Stimulated activated naive CD8-positive, alpha-beta T cell treated with anti-CD3 and anti-CD28 coated beads, Interleukin-15, Interleukin-2, amounts not matched to agents 100 ng/mL and 50 ng/mL, for 24 hours (primary cell): ENCODE results near the gene SLC6A17.

Experiments
- H3K27ac Mint-ChIP-seq: one replicate; pipeline ENCODE4 v1.8.0; 2021; ENCODE audit warnings: mild to moderate bottlenecking, mixed read lengths
- H3K27me3 Mint-ChIP-seq: one replicate; pipeline ENCODE4 v1.8.0; 2021; ENCODE audit warnings: mixed read lengths
- H3K36me3 Mint-ChIP-seq: one replicate; pipeline ENCODE4 v1.8.0; 2021; ENCODE audit warnings: low read depth, mixed read lengths
- H3K4me1 Mint-ChIP-seq: one replicate; pipeline ENCODE4 v1.8.0; 2021; ENCODE audit warnings: low read depth, mixed read lengths
- H3K4me3 Mint-ChIP-seq: one replicate; pipeline ENCODE4 v1.8.0; 2021; ENCODE audit warnings: mild to moderate bottlenecking, mixed read lengths
- H3K9me3 Mint-ChIP-seq: one replicate; pipeline ENCODE4 v1.8.0; 2021; ENCODE audit warnings: mixed read lengths

The SLC6A17 gene

GRCh38 chr1:110176299-110176956 lies 26.1 kb downstream of the SLC6A17 start:
- Mint-ChIP-seq H3K9me3 (no peaks in the 10 kb centered on the region), H3K27me3 (no peaks in the 10 kb centered on the region), H3K27ac (no peak overlapping the region), H3K4me1 (no peaks in the 10 kb centered on the region), H3K36me3 (no peaks in the 10 kb centered on the region), H3K4me3 (no peak overlapping the region)

DNA sequence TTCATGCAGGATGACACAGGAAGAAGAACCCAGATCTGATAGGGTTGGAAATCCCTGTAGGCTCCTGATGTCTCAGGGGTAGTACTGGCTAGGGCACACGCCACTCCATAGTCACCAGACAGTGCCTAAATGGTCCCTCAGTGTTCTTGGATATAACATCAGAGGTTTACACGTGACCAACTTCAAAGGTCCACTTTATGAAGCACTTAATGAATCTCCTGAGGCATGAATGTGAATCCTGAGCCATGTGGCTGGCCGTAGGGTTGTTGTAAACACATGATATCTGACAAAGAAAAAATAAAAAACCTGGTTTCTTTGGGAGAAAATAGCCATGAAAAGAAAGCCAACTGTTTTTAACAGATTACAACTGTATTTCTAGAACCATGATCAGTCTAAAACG lies 27.5 kb downstream of the SLC6A17 start:
- Mint-ChIP-seq H3K4me3 (no peak overlapping the region), H3K4me1 (no peaks in the 10 kb centered on the region), H3K9me3 (no peaks in the 10 kb centered on the region), H3K36me3 (no peaks in the 10 kb centered on the region), H3K27me3 (no peaks in the 10 kb centered on the region), H3K27ac (no peak overlapping the region)

GRCh38 chr1:110183642-110184167 lies 33.4 kb downstream of the SLC6A17 start:
- no peaks in the 10 kb centered on the region for H3K4me1 Mint-ChIP-seq
- H3K36me3 Mint-ChIP-seq = no peaks in the 10 kb centered on the region
- H3K27me3 Mint-ChIP-seq = peaks cover 11% of the 10 kb centered on the region
- H3K27ac Mint-ChIP-seq = no peak overlapping the region
- no peak overlapping the region for H3K4me3 Mint-ChIP-seq
- H3K9me3 Mint-ChIP-seq = no peaks in the 10 kb centered on the region

- no peak overlapping the region for H3K27ac Mint-ChIP-seq
- H3K4me3 Mint-ChIP-seq = no peak overlapping the region
- H3K4me1 Mint-ChIP-seq = no peaks in the 10 kb centered on the region
- peaks cover 16% of the 10 kb centered on the region for H3K27me3 Mint-ChIP-seq
- H3K9me3 Mint-ChIP-seq = no peaks in the 10 kb centered on the region
- no peaks in the 10 kb centered on the region for H3K36me3 Mint-ChIP-seq
These were observed 34.2 kb downstream of the SLC6A17 start for GRCh38 chr1:110184446-110184845.

- H3K27me3 Mint-ChIP-seq = peaks cover 16% of the 10 kb centered on the region
- H3K36me3 Mint-ChIP-seq = no peaks in the 10 kb centered on the region
- H3K4me1 Mint-ChIP-seq = peaks cover 1% of the 10 kb centered on the region
- no peak overlapping the region for H3K27ac Mint-ChIP-seq
- H3K9me3 Mint-ChIP-seq = no peaks in the 10 kb centered on the region
- no peak overlapping the region for H3K4me3 Mint-ChIP-seq
These were observed 34.9 kb downstream of the SLC6A17 start for GRCh38 chr1:110185181-110185580.

DNA sequence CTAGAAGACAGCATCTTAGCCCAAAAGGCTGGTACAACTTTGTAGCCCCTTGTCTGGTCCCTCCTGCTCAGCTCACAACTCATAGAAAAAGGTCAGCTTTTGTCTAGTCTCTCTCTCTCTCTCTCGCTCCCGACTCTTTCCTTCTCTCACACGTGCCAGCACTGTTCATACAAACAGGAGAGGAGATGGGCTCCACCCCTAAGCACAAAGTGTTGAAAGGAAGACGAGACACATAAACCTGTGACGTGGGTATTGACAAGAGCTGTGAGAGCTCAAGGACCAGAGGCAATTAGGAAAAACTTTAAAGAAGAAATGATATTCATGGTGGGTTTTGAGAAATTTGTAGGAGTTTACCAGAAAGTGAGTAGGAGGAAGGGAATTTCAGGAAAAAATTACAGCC lies 36.3 kb downstream of the SLC6A17 start:
- no peak overlapping the region for H3K4me3 Mint-ChIP-seq
- no peaks in the 10 kb centered on the region for H3K9me3 Mint-ChIP-seq
- H3K27me3 Mint-ChIP-seq = peaks cover 16% of the 10 kb centered on the region

DNA sequence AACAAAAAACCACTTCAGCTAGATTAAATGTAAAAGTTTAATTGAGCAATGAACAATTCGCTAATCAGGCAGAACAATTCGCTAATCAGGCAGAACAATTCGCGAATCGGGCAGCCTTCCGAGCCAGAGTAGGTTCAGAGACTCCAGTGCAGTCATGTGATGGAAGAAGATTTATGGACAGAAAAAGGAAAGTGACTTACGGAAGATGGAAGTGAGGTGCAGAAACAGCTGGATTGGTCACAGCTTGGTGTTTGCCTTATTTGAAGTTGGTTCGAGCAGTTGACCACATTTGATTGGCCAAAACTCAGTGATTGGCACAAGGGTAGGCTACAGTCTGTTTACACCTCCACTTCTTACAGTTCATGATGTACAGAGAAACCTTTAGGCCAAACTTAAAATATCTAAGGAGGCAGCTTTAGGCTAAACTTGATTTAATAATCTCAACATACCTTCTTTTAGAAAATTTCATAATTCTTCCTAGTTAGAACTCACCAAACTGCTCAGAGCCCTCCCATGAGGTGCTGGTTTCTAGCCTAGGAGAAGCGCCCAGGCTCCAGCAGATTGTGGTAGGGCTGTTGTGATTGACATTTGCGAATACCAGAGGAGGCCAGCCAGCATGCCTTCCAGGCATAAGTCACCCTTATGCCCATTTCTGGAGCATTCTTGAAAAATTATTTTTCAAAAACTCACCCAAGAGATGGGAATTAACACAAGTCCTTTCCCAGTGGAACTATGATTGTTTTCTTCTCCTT lies 37.0 kb downstream of the SLC6A17 start:
- peaks cover 13% of the 10 kb centered on the region for H3K4me1 Mint-ChIP-seq
- no peak overlapping the region for H3K4me3 Mint-ChIP-seq
- H3K9me3 Mint-ChIP-seq = no peaks in the 10 kb centered on the region
- H3K27ac Mint-ChIP-seq = no peak overlapping the region
- H3K36me3 Mint-ChIP-seq = no peaks in the 10 kb centered on the region
- peaks cover 16% of the 10 kb centered on the region for H3K27me3 Mint-ChIP-seq

More for the DNA sequence above, 36.3 kb downstream of the SLC6A17 start:
- H3K36me3 Mint-ChIP-seq = no peaks in the 10 kb centered on the region
- no peak overlapping the region for H3K27ac Mint-ChIP-seq
- peaks cover 13% of the 10 kb centered on the region for H3K4me1 Mint-ChIP-seq

DNA sequence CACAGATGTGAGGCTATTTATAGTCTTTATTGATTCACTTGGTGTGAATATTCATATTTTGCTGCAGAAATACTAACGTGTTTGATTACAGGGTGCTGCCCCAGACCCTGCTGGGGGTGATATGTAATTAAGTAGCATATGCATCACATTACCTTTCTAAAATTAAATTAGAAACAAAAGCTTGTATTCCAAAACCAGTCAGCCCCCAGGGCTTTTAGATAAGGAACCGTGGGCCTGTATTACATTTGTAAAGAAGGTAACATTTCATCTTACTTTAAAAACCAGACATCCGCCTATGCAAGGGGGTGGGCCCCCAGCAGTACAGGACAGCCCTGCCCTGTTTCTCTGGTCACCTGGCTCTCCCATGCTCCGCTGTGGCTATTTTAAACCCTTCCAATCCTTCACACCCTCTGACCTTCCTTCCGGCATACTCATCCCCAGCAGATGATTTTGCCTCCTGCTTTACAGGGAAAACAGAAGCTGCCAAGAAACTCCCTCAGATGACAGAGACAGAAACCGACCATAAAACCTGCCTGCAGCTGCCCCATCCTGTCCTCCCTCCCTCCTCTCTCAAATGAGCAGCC lies 37.8 kb downstream of the SLC6A17 start:
- Mint-ChIP-seq H3K4me1 (peaks cover 13% of the 10 kb centered on the region), H3K4me3 (no peak overlapping the region), H3K27ac (peak overlapping the region; percentile 23), H3K36me3 (no peaks in the 10 kb centered on the region), H3K9me3 (no peaks in the 10 kb centered on the region), H3K27me3 (peaks cover 16% of the 10 kb centered on the region)

DNA sequence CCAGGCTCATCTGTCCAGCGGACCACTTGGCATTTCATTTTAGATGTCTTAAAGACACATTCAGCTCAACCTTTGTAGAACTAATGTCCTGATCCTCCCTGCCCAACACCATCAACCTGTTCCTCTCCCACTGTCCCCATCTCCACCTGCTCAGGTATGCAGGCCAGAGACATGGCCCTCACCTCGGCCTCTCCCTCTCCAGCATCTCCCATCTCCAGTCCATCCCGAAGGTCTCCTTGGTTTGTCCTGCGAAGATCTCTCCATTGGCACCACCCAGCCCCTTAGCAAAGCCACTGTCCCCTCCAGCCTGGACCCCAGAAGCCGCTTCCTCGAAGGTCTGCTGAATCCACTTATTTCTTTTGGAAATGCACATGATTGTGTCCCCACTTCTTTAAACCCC lies 38.9 kb downstream of the SLC6A17 start:
- Mint-ChIP-seq H3K4me1 (peaks cover 13% of the 10 kb centered on the region), H3K27me3 (peaks cover 16% of the 10 kb centered on the region), H3K4me3 (no peak overlapping the region), H3K27ac (peak overlapping the region; percentile 21), H3K9me3 (no peaks in the 10 kb centered on the region), H3K36me3 (no peaks in the 10 kb centered on the region)

DNA sequence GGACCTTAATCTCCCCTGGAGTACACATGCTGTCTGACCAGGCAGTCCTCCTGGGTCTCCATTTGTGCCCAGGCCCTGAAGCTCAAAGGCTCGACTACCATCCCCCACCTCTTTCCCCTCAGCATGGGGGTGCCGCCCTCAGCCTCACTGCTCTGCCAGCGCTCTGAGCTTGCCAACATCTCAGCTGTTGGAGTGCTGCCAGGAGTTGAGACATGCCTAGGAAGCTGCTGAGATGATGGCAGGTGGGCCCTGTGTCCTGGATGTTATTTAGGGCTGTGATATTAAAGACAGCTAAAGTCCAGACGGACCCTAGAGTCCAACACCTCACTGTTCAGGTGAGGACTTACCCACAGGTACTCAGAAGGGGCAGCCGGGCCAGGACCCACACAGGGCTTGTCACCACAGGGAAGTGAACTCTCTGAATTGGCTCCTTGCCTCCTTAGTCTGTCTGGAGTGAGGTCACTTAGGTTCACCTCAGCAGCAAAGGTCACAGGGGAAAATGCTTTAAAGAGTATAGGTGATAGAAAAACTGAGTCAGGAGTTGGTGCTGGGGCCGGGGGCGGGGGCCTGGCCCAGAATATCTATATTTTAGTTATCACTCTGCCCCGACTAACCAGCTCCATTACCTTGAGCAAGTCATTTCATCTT lies 40.1 kb downstream of the SLC6A17 start:
- Mint-ChIP-seq H3K9me3 (no peaks in the 10 kb centered on the region), H3K27ac (peak overlapping the region; percentile 61), H3K4me3 (no peak overlapping the region), H3K36me3 (no peaks in the 10 kb centered on the region), H3K27me3 (peaks cover 13% of the 10 kb centered on the region), H3K4me1 (peaks cover 13% of the 10 kb centered on the region)

DNA sequence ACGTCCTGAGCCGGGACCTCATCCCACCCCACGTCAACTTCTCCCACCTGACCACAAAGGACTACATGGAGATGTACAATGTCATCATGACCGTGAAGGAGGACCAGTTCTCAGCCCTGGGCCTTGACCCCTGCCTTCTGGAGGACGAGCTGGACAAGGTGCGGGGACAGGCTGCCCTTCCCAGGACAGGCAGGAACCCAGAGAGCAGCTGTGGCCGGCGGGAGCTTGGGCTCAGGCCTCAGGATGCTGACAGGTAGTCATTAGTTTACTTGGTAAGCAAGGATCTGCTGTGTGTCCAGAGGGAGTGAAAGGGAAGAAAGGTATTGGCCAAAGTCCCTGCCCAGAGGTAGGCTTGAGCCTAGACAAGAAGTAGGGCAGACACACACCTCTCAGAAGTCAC lies 42.2 kb downstream of the SLC6A17 start:
- Mint-ChIP-seq H3K4me3 (no peak overlapping the region), H3K27ac (no peak overlapping the region), H3K27me3 (peaks cover 6% of the 10 kb centered on the region), H3K9me3 (no peaks in the 10 kb centered on the region), H3K4me1 (peaks cover 13% of the 10 kb centered on the region), H3K36me3 (no peaks in the 10 kb centered on the region)

GRCh38 chr1:110195196-110195595 lies 44.9 kb downstream of the SLC6A17 start:
- Mint-ChIP-seq H3K4me3 (no peak overlapping the region), H3K27me3 (no peaks in the 10 kb centered on the region), H3K4me1 (peaks cover 12% of the 10 kb centered on the region), H3K9me3 (no peaks in the 10 kb centered on the region), H3K27ac (no peak overlapping the region), H3K36me3 (no peaks in the 10 kb centered on the region)

DNA sequence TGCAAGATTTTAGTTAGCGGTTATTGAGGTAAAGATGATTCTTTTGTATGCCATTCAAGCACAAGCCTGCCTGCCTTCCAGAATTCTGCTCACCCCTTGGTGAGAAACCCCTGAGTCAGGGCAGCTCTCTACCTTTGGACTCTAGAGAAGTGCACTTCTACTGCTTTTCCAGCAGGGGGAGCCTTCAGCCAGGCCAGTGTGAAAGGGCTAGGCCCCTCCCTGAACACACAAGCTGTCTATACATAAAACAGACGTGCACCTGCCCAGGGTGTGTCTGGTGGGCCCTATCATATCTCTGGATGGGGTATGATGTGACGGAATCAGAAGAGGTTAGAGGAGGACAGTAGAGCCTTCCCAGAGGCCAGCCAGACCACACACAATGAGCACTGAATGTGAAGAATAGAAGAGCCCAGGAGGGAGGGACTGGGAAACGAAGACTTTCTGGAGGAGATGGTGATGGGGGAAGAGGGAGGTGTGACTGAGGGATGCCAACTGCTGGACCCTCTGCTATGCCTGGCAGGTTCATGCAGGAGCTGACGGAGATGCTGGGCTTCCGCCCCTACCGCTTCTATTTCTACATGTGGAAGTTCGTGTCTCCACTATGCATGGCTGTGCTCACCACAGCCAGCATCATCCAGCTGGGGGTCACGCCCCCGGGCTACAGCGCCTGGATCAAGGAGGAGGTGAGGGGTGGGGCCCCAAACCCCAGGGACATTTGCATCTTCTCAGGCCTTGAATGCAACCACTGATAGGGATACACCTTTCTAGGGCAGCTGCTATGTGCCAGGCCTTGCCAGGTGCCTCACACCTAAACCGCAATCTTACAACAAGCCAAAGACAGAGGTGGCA lies 46.8 kb downstream of the SLC6A17 start:
- H3K4me3 Mint-ChIP-seq = no peak overlapping the region

GRCh38 chr1:110197905-110198629 lies 47.8 kb downstream of the SLC6A17 start:
- H3K4me1 Mint-ChIP-seq = peaks cover 3% of the 10 kb centered on the region
- no peaks in the 10 kb centered on the region for H3K27me3 Mint-ChIP-seq
- H3K9me3 Mint-ChIP-seq = no peaks in the 10 kb centered on the region
- H3K36me3 Mint-ChIP-seq = no peaks in the 10 kb centered on the region
- no peak overlapping the region for H3K27ac Mint-ChIP-seq
- H3K4me3 Mint-ChIP-seq = no peak overlapping the region

More for the DNA sequence above, 46.8 kb downstream of the SLC6A17 start:
- H3K4me1 Mint-ChIP-seq = no peaks in the 10 kb centered on the region
- H3K36me3 Mint-ChIP-seq = no peaks in the 10 kb centered on the region
- no peak overlapping the region for H3K27ac Mint-ChIP-seq
- no peaks in the 10 kb centered on the region for H3K27me3 Mint-ChIP-seq
- no peaks in the 10 kb centered on the region for H3K9me3 Mint-ChIP-seq
